ENCODE measurements around the gene EPC1.
A peak's percentile ranks its signal among the peaks of the same experiment; 100 is the strongest.

The EPC1 gene

DNA sequence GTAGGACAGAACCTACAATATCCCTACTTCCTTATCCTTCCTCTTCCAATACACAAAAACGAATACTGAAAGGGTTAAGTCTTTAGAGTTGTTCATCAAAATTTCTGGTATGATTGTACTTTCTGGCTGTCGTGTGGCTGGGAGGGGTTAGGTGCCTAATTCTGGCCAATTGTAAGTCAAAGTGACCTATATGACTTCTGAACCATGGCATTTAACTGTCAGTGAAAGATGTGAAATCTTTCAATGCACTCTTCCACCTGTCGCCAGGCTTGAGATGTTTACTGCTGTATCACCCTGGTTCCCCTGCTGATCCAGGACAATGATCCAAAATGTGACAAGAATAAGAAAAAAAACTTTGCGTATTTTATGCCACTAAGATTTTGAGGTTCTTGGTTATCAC is 20.8 kb downstream of the EPC1 start:
- Histone ChIP-seq H3K4me1 (ENCODE audit: control insufficient read depth, insufficient read depth, low read length) (peaks cover 11% of the 10 kb centered on the region; the same call in 1 of the 2 replicates), H3K9me3 (ENCODE audit: control insufficient read depth, insufficient read depth, low read depth, low read length) (no peaks in the 10 kb centered on the region), H3K27ac (ENCODE audit: extremely low read depth, low read depth, low read length) (no peak overlapping the region), H3K36me3 (ENCODE audit: control insufficient read depth in 2 of 2, insufficient read depth in 1 of 2, low read length in 2 of 2) (no peaks in the 10 kb centered on the region; a peak in 1 of 3 replicates), H3K4me3 (ENCODE audit: low read depth, low read length) (no peak overlapping the region)
- TF ChIP-seq SCRT2 (tag by site-specific recombination; IDR thresholded peaks at IDR 0.05), result peak; percentile 77
- no peak for TF ChIP-seq ZNF157 (tag by site-specific recombination; IDR thresholded peaks at IDR 0.05)
- TF ChIP-seq SCRT1 (tag by site-specific recombination; IDR thresholded peaks at IDR 0.05; ENCODE audit: borderline replicate concordance), result peak; percentile 60
- ChIA-PET CTCF (no interaction called here), POLR2A (no interaction called here)

DNA sequence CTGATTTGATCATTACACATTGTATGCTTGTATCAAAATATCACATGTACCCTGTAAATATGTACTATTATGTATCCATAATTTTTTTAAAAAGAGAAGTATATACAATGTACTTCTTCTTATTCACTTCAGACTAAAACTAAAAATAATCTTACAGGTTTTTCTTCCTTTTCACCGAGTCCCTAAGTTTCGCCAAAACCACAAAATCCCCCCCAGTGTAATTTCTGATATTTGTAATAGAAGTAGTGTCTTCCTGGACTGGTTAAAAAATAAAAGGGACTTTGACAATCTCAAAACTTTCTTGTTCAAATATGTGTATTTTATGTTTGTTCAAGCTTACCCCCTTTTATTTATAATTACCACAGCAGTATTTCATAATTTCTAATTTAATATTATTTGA is 23.9 kb downstream of the EPC1 start:
- Histone ChIP-seq H3K4me1 (ENCODE audit: control insufficient read depth, insufficient read depth, low read length) (peaks cover 2% of the 10 kb centered on the region; the same call in 1 of the 2 replicates), H3K27ac (ENCODE audit: extremely low read depth, low read depth, low read length) (no peak overlapping the region), H3K9me3 (ENCODE audit: control insufficient read depth, insufficient read depth, low read depth, low read length) (no peaks in the 10 kb centered on the region), H3K4me3 (ENCODE audit: low read depth, low read length) (no peak overlapping the region), H3K36me3 (ENCODE audit: control insufficient read depth in 2 of 2, insufficient read depth in 1 of 2, low read length in 2 of 2) (no peaks in the 10 kb centered on the region; a peak in 1 of 3 replicates)
- no peak for TF ChIP-seq MZF1 (tag by site-specific recombination; IDR thresholded peaks at IDR 0.05; ENCODE audit: borderline replicate concordance)
- no peak for TF ChIP-seq ZNF48 (tag by site-specific recombination; IDR thresholded peaks at IDR 0.05)
- no peak for TF ChIP-seq TRIM28 (IDR thresholded peaks at IDR 0.05; ENCODE audit: borderline replicate concordance, low read length)
- no peak for TF ChIP-seq ZNF501 (tag by site-specific recombination; IDR thresholded peaks at IDR 0.05)
- TF ChIP-seq ZNF660 (tag by site-specific recombination; IDR thresholded peaks at IDR 0.05), result no peak
- no peak for TF ChIP-seq ZNF202 (tag by site-specific recombination; IDR thresholded peaks at IDR 0.05; ENCODE audit: borderline replicate concordance)
- no peak for TF ChIP-seq YY2 (tag by site-specific recombination; IDR thresholded peaks at IDR 0.05)
- no peak for TF ChIP-seq SETDB1 (IDR thresholded peaks at IDR 0.05; ENCODE audit: insufficient read length, low read length)
- no peak for TF ChIP-seq ZNF121 (tag by site-specific recombination; IDR thresholded peaks at IDR 0.05)
- TF ChIP-seq ZNF670 (tag by site-specific recombination; IDR thresholded peaks at IDR 0.05; ENCODE audit: low read depth), result no peak
- TF ChIP-seq, protein P1, sequence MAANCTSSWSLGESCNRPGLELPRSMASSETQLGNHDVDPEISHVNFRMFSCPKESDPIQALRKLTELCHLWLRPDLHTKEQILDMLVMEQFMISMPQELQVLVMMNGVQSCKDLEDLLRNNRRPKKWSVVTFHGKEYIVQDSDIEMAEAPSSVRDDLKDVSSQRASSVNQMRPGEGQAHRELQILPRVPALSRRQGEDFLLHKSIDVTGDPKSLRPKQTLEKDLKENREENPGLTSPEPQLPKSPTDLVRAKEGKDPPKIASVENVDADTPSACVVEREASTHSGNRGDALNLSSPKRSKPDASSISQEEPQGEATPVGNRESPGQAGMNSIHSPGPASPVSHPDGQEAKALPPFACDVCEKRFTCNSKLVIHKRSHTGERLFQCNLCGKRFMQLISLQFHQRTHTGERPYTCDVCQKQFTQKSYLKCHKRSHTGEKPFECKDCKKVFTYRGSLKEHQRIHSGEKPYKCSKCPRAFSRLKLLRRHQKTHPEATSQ (tag by site-specific recombination; IDR thresholded peaks at IDR 0.05), result no peak
- TF ChIP-seq ZNF768 (tag by site-specific recombination; IDR thresholded peaks at IDR 0.05), result no peak
- TF ChIP-seq, protein P2, sequence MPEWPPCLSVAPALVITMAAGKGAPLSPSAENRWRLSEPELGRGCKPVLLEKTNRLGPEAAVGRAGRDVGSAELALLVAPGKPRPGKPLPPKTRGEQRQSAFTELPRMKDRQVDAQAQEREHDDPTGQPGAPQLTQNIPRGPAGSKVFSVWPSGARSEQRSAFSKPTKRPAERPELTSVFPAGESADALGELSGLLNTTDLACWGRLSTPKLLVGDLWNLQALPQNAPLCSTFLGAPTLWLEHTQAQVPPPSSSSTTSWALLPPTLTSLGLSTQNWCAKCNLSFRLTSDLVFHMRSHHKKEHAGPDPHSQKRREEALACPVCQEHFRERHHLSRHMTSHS (tag by site-specific recombination; IDR thresholded peaks at IDR 0.05), result no peak
- TF ChIP-seq, protein P3, sequence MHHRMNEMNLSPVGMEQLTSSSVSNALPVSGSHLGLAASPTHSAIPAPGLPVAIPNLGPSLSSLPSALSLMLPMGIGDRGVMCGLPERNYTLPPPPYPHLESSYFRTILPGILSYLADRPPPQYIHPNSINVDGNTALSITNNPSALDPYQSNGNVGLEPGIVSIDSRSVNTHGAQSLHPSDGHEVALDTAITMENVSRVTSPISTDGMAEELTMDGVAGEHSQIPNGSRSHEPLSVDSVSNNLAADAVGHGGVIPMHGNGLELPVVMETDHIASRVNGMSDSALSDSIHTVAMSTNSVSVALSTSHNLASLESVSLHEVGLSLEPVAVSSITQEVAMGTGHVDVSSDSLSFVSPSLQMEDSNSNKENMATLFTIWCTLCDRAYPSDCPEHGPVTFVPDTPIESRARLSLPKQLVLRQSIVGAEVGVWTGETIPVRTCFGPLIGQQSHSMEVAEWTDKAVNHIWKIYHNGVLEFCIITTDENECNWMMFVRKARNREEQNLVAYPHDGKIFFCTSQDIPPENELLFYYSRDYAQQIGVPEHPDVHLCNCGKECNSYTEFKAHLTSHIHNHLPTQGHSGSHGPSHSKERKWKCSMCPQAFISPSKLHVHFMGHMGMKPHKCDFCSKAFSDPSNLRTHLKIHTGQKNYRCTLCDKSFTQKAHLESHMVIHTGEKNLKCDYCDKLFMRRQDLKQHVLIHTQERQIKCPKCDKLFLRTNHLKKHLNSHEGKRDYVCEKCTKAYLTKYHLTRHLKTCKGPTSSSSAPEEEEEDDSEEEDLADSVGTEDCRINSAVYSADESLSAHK (tag by site-specific recombination; IDR thresholded peaks at IDR 0.05), result no peak
- no peak for TF ChIP-seq SP3 (tag by site-specific recombination; IDR thresholded peaks at IDR 0.05)
- no peak for TF ChIP-seq ZNF792 (tag by site-specific recombination; IDR thresholded peaks at IDR 0.05)
- no peak for TF ChIP-seq ZNF157 (tag by site-specific recombination; IDR thresholded peaks at IDR 0.05)
- no peak for TF ChIP-seq ZSCAN30 (tag by site-specific recombination; IDR thresholded peaks at IDR 0.05)
- CTCF ChIA-PET, result interaction anchor here (0.6 kb wide), 1 partner anchor 23 kb away, joined by 3 read pairs; no protein-coding TSS in a partner anchor
- POLR2A ChIA-PET, result no interaction called here
